T-helper 17 cell (primary cell): ENCODE measurements around the gene CCL4. TPM values are rescaled to one million over a fixed set of nuclear protein-coding genes. Genes with fewer than 3 reads are reported as not detected.
"Not testable (repeated sequence)": the region's sequence is repeated elsewhere in the genome, so short reads cannot be mapped to it uniquely, and the experiment has no call there.

Experiments
- ATAC-seq: fragments of 150-1000 bp; cut with Tn5 transposase; 2 replicates; pipeline ENCODE4 v1.10.0; 2021; ENCODE audit warnings: mild to moderate bottlenecking, moderate library complexity
- DNase-seq, 3 donors: peaks; one replicate each; pipeline versions ENCODE4 v3.0.0 to v3.0.0-alpha.2; 2020 to 2021
- H3K9me3 ChIP-seq: one replicate; pipeline ENCODE4 v1.7.0; 2013; ENCODE audit warnings: low read length, mild to moderate bottlenecking; ENCODE audit not compliant: control insufficient read depth, poor library complexity, severe bottlenecking
- H3K27ac Mint-ChIP-seq: one replicate; pipeline ENCODE4 v1.8.0; 2022; ENCODE audit warnings: mild to moderate bottlenecking, moderate library complexity, mixed read lengths
- H3K27me3 Mint-ChIP-seq: one replicate; pipeline ENCODE4 v1.8.0; 2022; ENCODE audit warnings: mixed read lengths
- H3K36me3 Mint-ChIP-seq: one replicate; pipeline ENCODE4 v1.8.0; 2022; ENCODE audit warnings: low read depth, mixed read lengths
- H3K4me1 Mint-ChIP-seq: one replicate; pipeline ENCODE4 v1.8.0; 2022; ENCODE audit warnings: mild to moderate bottlenecking, mixed read lengths
- H3K4me3 Mint-ChIP-seq: one replicate; pipeline ENCODE4 v1.8.0; 2022; ENCODE audit warnings: mild to moderate bottlenecking, moderate library complexity, mixed read lengths
- total RNA-seq, 4 donors: library from RNA in 2 of 4; stranded (reverse) in 2 of 4; gene quantifications; one replicate each; pipeline ENCODE4 v1.2.3 and lab custom pipeline; 2022 to 2026

Gene CCL4
- total RNA-seq, 2 donors from 2014 or later: 2.2 to 2.4 TPM

DNA sequence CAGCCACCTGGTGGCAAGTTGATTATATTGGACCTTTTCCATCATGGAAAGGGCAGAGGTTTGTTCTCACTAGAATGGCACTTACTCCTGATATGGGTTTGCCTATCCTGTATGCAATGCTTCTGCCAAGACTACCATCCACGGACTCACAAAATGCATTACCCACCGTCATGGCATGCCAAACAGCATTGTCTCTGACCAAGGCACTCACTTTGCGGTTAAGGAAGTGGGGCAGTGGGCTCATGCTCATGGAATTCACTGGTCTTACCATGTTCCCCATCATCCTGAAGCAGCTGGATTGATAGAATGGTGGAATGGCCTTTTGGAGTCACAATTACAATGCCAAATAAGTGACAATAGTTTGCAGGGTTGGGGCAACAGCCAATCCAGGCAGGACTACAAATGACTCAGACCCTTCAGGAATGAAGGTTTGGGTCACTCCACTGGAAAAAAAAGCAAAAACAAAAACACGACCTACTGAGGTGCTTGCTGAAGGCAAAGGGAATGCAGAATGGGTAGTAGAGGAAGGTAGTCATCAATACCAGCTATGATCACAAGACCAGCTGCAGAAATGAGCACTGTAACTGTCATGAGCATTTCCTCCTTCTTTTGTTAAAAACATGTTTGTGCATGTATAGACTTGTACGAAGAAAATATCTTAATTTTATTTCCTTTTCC, 11.5 kb downstream of the CCL4 start:
- not testable (repeated sequence) for H3K27ac Mint-ChIP-seq, H3K4me3 Mint-ChIP-seq, ATAC-seq, DNase-seq, H3K4me1 Mint-ChIP-seq, H3K36me3 Mint-ChIP-seq, H3K9me3 ChIP-seq
- peaks cover 32% of the 10 kb centered on the region for H3K27me3 Mint-ChIP-seq

DNA sequence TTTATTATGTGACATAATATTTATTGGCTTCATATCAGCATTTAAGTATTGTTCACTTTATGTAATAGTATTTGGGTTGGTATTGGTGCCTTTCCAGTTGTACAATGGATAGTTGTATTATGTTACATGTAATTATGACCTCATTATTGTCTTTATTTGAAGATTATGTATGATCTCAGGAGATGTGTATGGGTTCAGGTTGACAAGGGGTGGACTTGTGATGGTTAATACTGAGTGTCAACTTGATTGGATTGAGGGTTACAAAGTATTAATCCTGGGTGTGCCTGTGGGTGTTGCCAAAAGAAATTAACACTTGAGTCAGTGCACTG, 12.0 kb downstream of the CCL4 start:
- H3K4me3 Mint-ChIP-seq, H3K27ac Mint-ChIP-seq, H3K9me3 ChIP-seq, H3K4me1 Mint-ChIP-seq, ATAC-seq, H3K36me3 Mint-ChIP-seq, DNase-seq: not testable (repeated sequence)
- peaks cover 27% of the 10 kb centered on the region for H3K27me3 Mint-ChIP-seq

DNA sequence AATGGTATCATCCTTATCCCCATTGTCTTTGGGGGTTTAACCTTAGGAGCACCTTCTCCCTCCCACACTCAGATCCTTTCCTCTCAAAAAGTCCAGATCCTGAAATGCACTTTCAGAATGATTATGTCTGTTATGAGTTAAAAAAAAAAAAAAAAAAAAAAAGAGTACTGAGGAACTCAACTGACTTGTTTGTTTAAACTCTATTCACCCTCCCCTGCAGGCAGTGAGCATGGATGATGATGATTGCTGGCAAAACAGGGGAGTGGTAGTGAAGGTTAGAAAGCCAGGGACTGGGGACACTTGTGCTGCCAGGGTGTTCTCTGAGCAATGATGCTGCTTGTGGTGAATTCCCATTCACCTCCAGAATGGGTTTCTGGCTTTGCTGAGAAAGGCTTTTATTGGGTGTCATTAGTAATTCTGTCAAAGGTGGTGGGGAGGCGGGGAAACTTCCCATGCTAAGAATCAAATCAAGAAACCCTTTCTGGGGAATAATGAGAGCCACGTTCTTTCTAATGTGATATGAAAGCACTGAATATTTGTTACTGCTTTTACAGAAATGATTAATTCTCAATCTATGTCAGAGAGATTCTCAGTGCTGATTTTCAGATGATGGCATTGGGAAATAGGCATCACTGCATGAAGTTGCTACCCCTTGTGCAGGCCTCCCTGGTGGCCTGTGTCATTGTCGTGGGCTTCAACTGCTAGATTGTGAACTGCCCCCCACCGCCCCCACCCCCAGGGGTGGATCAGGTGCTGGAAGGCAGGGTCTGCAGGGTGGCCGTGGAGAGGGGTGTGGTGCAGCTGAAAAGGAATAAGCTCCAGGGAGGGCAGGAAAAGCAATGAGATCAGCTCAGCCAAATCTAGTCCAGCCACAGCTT, 14.1 kb downstream of the CCL4 start:
- no peak for DNase-seq
- no peaks in the 10 kb centered on the region for H3K9me3 ChIP-seq
- no peak overlapping the region for H3K4me3 Mint-ChIP-seq
- H3K27me3 Mint-ChIP-seq: peaks cover 29% of the 10 kb centered on the region
- ATAC-seq: no peak
- H3K27ac Mint-ChIP-seq: no peak overlapping the region
- no peaks in the 10 kb centered on the region for H3K36me3 Mint-ChIP-seq
- no peaks in the 10 kb centered on the region for H3K4me1 Mint-ChIP-seq

DNA sequence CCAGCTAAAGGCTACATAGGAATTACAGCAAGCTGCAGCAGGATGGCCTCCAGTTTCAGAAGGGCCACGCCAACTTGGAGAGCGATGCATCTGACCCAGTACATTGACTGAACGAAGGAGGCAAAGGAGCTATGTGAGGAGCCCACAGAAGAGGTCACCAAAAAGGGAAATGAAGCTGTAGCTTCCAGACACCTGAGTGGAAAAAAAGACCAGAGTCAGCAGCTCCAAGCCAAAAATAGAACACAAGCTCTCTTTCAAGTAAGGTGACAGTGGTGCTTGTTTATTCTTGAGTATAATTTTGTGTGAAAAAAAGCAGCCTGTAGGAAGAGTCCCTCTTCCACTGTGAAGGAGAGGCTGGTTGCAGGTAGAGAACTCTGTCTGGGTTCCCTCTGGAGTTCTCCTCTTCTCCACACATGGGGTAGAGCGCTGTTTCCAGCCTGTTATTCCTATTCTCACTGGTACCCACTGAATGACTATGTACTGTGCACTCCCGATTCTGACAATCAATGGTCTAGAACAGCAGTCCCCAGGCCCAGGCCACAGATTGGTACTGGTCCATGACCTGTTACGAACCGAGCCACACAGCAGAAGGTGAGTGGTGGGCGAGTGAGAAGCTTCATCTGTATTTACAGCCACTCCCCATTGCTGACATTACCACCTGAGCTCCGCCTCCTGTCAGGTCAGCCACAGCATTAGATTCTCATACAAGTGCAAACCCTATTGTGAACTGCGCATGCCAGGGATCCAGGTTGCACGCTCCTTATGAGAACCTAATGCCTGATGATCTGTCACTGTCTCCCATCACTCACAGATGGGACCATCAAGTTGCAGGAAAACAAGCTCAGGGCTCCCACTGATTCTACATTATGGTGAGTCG, 15.1 kb downstream of the CCL4 start:
- no peak for DNase-seq
- peaks cover 33% of the 10 kb centered on the region for H3K27me3 Mint-ChIP-seq
- ATAC-seq: no peak
- H3K36me3 Mint-ChIP-seq: no peaks in the 10 kb centered on the region
- no peak overlapping the region for H3K27ac Mint-ChIP-seq
- no peak overlapping the region for H3K4me3 Mint-ChIP-seq
- no peaks in the 10 kb centered on the region for H3K9me3 ChIP-seq
- no peaks in the 10 kb centered on the region for H3K4me1 Mint-ChIP-seq

DNA sequence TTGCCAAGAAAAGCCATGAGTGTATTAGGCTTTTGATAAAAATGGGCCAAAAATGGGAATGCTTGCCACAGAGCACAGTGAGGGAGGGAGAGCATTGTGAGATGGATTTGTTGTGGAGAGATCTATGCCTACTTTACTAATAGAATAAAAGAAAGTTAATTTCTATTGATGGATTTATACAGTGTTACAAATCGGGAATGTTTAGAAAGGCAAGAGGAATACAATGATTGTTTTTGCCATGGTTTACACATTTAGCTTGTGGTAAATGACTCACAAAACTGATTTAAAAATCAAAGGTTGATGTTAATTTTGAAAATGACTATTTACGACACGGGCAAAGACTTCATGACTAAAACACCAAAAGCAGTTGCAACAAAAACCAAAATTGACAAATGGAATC, 16.6 kb downstream of the CCL4 start:
- no peaks in the 10 kb centered on the region for H3K36me3 Mint-ChIP-seq
- no peak for DNase-seq
- H3K4me1 Mint-ChIP-seq: no peaks in the 10 kb centered on the region
- ATAC-seq: no peak
- H3K9me3 ChIP-seq: no peaks in the 10 kb centered on the region
- peaks cover 24% of the 10 kb centered on the region for H3K27me3 Mint-ChIP-seq
- no peak overlapping the region for H3K27ac Mint-ChIP-seq
- no peak overlapping the region for H3K4me3 Mint-ChIP-seq

DNA sequence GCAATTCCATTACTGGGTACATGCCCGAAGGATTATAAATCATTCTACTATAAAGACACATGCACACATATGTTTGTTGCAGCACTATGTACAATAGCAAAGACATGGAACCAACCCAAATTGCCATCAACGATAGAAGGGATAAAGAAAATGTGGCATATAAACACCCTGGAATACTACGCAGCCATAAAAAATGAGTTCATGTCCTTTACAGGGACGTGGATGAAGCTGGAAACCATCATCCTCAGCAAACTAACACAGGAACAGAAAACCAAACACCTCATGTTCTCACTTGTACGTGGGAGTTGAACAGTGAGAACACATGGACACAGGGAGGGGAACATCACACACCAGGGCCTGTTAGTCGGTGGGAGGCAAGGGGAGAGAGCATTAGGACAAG, 17.5 kb downstream of the CCL4 start:
- H3K9me3 ChIP-seq, H3K4me3 Mint-ChIP-seq, H3K4me1 Mint-ChIP-seq, DNase-seq, H3K27ac Mint-ChIP-seq, H3K36me3 Mint-ChIP-seq, ATAC-seq: not testable (repeated sequence)
- peaks cover 24% of the 10 kb centered on the region for H3K27me3 Mint-ChIP-seq

DNA sequence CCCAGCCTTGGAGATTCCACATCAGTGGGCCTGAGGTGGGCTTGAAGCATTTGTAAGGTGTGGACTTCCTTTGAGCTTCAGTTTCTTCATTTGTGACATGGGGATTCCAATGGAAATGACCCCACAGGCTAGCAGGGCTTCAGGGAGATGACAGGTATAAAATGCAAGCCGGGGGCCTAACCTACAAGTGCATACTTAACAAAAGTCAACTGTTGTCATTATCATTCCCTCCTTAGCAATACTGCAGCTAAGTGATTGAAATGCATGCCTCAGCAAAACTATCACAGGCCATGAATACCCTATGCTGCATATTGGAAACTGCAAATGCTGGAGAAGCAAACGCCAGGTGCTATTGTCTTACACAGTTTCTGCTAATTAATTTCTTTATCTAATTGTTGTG, 19.8 kb downstream of the CCL4 start:
- H3K9me3 ChIP-seq: no peaks in the 10 kb centered on the region
- DNase-seq (no peak), ATAC-seq (no peak)
- Mint-ChIP-seq H3K27me3 (peaks cover 27% of the 10 kb centered on the region), H3K4me3 (no peak overlapping the region), H3K27ac (no peak overlapping the region), H3K36me3 (no peaks in the 10 kb centered on the region), H3K4me1 (no peaks in the 10 kb centered on the region)

DNA sequence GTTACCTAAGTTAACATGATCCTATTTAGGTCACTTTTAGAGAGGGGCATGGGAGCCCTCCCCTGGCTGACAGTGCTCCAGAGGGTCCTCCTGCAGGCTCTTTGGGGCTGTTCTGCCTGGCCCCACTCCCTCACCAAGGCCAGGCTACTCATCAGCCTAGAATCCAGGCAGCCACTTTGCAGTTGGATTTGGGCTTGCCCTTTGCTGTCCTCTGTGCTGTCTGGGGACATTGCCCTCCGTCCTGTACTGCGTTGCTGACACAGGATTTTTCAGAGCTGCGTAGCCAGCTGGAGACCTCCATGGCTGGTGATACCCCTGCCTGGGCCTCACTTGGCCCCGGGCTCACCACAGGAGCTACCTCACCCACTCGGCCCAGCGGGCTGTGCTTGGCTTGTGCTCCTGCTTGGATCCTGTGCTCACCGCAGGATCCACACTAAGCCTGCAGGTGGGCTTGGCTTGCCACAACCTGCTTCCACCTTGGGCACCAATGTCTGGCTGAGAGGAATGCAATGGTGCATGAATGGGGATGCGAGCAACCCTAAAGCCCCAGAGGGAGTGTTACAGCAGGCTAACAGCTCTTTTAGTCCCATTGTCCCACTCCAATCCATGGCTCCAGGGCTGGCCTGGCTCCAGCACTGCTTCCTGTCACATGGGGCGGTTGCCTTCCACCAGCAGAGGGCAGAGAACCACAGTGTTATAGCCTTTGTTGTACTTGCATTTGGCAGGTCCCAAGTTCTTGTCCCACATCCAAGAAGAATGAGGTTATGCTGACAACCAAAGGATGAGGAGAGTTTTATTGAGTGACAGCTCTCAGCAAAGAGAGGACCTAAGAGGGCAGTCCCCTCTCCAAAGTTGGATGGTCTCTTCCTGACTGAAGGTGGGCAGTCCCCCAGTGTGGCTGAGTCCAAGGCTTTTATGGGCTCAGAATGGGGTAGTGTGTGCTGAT, 21.5 kb downstream of the CCL4 start:
- no peak overlapping the region for H3K27ac Mint-ChIP-seq

DNA sequence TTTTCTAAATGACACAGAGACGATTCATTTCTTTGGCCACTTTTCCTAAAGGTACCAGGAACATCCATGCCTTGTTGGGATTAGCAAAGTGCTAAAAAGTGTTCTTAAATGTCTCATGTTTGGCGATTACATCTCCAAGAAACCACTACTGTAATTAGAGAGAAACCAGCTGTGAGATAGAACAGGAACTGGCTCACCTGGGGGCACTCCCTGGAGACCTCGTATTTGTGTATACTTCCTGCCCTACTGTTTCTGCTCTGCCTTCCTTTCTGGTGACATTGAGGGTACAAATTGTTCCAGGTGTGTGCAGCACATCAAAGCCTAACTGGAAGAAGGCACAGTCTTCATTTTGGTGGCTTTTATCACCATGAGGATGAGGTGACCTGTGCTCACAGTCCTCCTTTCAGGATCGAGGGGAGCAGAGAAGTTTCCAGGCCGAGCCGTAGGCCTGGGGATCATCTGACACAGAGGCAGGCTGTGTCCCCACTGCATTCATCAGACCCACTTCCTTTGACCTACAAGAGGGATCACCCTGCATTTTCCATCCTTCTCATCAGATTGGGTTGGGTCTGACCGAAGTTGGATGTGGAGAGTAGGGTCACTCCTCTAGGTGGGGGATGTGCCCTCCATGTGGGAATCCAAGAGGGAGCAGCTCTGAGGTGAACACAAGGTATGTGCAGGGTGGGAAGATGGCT, 23.7 kb downstream of the CCL4 start:
- Mint-ChIP-seq H3K36me3 (no peaks in the 10 kb centered on the region), H3K27ac (peak overlapping the region; percentile 53), H3K4me1 (no peaks in the 10 kb centered on the region), H3K4me3 (no peak overlapping the region), H3K27me3 (peaks cover 52% of the 10 kb centered on the region)
- DNase-seq (no peak), ATAC-seq (peak; percentile 36)
- H3K9me3 ChIP-seq: no peaks in the 10 kb centered on the region

More for the DNA sequence above, 21.5 kb downstream of the CCL4 start:
- no peaks in the 10 kb centered on the region for H3K9me3 ChIP-seq
- DNase-seq: no peak
- no peaks in the 10 kb centered on the region for H3K4me1 Mint-ChIP-seq
- H3K27me3 Mint-ChIP-seq: peaks cover 40% of the 10 kb centered on the region
- ATAC-seq: no peak
- no peaks in the 10 kb centered on the region for H3K36me3 Mint-ChIP-seq
- H3K4me3 Mint-ChIP-seq: no peak overlapping the region

DNA sequence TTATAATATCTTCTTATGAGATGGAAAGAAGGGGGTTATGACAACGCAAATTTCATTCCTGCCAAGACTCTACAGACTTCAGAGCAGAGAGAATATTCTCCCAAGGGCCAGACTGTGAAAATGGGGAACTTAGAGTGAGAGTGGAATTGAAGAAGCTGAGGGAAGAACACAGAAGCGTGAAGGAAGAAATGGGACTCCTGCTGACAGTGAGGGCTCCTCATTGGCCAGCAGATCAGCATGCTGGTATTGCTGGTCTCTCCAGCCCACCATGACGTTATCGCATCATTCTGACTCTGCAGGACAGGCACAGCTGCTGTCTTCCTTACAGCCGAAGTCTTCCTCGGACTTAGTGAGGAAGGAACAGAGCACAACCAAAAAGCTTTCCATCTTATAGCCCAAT, 24.3 kb downstream of the CCL4 start:
- no peak for ATAC-seq
- no peaks in the 10 kb centered on the region for H3K4me1 Mint-ChIP-seq

DNA sequence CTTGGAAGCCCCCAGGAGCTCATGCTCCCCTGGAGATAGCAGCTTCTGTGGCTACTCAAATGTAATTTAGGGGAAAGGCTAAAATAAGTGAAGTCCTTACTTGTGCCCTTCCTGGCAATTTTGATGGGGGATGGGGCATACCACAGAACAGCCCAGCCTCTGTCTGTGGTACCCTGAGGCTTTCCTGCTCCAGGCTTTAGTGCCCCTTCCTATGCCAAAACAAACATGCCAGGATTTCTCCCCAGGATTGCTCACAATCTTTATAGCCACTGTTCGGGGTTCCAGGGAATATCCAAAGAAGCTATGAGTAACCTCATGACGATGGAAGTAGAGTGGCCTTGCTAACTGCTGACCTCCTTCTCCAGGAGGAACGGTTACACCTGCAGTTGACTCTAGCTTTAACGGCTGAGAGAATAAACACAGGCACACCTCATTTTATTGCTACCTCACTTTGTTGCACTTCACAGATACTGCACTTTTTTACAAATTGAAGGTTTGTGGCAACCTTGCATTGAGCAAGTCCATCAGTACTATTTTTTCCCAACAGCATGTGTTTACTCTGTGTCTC, 24.9 kb downstream of the CCL4 start:
- Mint-ChIP-seq H3K27me3 (peaks cover 57% of the 10 kb centered on the region), H3K4me1 (no peaks in the 10 kb centered on the region), H3K4me3 (no peak overlapping the region), H3K27ac (no peak overlapping the region), H3K36me3 (no peaks in the 10 kb centered on the region)
- DNase-seq: no peak
- ATAC-seq: no peak
- H3K9me3 ChIP-seq: no peaks in the 10 kb centered on the region

More for the DNA sequence above, 24.3 kb downstream of the CCL4 start:
- no peak for DNase-seq
- no peaks in the 10 kb centered on the region for H3K9me3 ChIP-seq
- no peak overlapping the region for H3K4me3 Mint-ChIP-seq
- peaks cover 55% of the 10 kb centered on the region for H3K27me3 Mint-ChIP-seq
- H3K27ac Mint-ChIP-seq: peak overlapping the region; percentile 53
- no peaks in the 10 kb centered on the region for H3K36me3 Mint-ChIP-seq

DNA sequence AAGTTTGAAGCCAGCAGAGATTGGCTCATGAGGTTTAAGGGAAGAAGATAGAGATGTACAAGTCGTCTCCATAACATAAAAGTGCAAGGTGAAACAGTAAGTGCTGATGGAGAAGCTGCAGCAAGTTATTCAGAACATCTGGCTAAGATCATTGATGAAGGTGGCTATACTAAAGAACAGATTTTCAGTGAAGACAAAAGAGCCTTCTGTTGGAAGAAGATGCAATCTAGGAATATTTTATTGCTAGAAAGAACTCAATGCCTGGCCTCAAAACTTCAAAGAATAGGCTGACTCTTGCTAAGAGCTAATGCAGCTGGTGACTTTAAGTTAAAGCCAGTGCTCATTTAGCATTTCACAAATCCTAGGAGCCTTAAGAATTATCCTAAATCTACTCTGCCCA, 26.0 kb downstream of the CCL4 start:
- no peaks in the 10 kb centered on the region for H3K9me3 ChIP-seq
- H3K4me3 Mint-ChIP-seq: no peak overlapping the region
- DNase-seq (no peak), ATAC-seq (no peak)
- peaks cover 67% of the 10 kb centered on the region for H3K27me3 Mint-ChIP-seq
- no peaks in the 10 kb centered on the region for H3K4me1 Mint-ChIP-seq
- H3K36me3 Mint-ChIP-seq: no peaks in the 10 kb centered on the region
- no peak overlapping the region for H3K27ac Mint-ChIP-seq
